ENCODE results near the gene RDH16.

DNA sequence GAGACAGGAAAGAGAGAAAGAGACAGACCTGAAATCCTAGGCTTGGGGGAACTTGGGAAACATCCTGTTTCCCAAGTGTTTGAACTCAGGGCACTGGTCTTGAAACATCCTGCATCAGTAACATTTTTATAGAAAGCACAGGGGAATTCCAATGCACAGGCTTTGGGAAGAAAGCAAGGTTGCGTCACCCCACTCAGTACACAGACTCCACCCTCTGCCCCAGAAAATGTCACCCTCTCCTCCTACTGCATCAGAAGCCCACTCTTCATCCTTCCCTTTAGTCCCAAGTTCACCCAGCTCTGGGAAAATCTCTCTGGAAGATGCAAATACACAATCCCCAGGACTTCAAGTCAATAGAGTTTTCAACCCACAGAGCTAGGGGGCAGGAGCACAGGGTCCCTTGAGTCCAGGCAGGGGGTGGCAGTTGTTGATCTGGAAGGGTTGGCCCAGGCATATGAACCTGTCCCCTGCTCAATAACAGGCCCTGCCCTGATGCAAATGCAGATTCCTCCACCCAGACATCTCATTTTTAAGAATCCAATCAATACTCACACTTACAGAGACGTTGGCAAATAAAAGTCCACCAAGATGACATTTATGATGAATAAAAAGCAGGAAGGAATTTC is 1.7 kb downstream of the RDH16 start:
- TF ChIP-seq, protein P1, sequence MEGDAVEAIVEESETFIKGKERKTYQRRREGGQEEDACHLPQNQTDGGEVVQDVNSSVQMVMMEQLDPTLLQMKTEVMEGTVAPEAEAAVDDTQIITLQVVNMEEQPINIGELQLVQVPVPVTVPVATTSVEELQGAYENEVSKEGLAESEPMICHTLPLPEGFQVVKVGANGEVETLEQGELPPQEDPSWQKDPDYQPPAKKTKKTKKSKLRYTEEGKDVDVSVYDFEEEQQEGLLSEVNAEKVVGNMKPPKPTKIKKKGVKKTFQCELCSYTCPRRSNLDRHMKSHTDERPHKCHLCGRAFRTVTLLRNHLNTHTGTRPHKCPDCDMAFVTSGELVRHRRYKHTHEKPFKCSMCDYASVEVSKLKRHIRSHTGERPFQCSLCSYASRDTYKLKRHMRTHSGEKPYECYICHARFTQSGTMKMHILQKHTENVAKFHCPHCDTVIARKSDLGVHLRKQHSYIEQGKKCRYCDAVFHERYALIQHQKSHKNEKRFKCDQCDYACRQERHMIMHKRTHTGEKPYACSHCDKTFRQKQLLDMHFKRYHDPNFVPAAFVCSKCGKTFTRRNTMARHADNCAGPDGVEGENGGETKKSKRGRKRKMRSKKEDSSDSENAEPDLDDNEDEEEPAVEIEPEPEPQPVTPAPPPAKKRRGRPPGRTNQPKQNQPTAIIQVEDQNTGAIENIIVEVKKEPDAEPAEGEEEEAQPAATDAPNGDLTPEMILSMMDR (IDR thresholded peaks at IDR 0.05): no peak
- peak; percentile 48 for TF ChIP-seq POLR2A (IDR thresholded peaks at IDR 0.05)
